GM21723 (cell line): ENCODE data around the gene PLEKHM2.

Experiments
- ATAC-seq: cut with Tn5 transposase; IDR thresholded peaks from one replicate; pipeline ENCODE4 v1.9.1; 2021; ENCODE audit warnings: mild to moderate bottlenecking, moderate library complexity; ENCODE audit not compliant: unreplicated experiment

PLEKHM2 gene

GRCh38 chr1:15737324-15738319 lies 53.5 kb downstream of the PLEKHM2 start:
- no peak for ATAC-seq

GRCh38 chr1:15738416-15739113 lies 54.4 kb downstream of the PLEKHM2 start:
- no peak for ATAC-seq

- no peak for ATAC-seq
Observed at GRCh38 chr1:15739259-15739658, 55.1 kb downstream of the PLEKHM2 start.

GRCh38 chr1:15739745-15740144 lies 55.6 kb downstream of the PLEKHM2 start:
- no peak for ATAC-seq

DNA sequence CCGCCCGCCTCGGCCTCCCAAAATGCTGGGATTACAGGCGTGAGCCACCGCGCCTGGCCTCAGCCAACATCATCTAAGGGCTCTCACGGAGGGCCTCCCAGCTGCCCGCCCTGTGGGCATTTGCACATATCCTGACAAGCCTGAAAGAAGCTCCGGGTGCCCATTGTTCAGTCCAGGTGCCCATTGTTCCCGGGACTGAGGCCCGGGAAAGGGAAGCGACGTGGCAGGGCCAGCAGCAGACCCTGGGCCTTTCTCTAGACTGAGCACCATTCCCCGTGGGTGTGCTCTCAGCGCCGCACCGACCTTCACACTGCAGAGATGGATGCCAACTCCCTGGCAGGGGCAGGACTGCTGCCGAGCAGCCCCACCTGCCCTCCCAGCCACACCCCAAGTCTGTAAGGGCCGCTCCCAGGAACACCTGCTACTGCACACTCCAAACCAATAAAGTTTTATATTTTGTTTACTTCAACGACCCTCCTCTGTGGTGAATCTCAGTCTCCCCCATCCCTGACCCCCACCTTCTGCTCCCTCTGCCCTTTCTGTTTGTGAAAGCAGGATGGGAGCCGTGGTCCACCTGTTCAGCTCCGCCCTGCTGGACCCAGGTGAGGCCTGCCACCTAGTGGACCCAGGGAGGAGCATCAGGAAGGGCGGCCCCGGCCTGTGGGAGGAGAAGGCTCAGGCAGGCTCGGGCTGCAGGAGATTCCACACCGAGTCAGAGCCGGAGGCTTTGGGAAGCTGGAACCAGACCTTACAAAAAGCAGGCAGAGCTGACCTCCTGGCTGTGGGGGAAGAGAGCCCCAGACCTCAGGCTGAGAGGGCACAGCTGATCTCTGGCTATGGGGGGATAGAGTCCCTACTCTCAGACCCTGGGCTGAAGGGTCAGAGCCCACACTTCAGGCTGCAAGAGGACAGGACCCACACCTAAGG lies 57.1 kb downstream of the PLEKHM2 start:
- ATAC-seq: no peak

DNA sequence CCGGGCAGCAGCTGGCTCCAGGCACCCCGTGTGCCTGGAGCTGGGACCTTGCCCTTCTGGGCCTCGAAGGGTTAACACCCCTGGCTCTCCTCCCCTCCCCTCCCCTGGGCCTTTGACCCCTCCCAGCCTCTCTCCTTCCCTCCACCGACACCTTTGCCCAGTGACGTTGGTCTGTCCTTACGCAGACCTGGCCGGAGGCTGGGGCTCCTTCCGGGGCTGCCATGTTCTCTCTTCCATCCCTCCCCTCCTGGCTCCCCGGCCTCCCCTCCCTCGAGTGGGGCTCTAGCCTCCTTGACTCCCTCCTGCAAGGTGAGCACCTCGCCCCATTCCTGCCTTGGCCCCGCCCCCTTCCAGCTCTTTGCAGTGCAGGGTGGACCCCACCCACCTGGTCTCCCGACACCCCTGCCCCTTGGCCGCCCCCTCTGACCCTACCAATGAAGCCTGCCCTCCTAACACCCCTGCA lies 58.2 kb downstream of the PLEKHM2 start, which contains the start of gene TMEM82:
Gene TMEM82 (plus strand): TSS at position 161 of the 463 bp plus-strand sequence. CDS start 61 bp downstream, at position 222.
- ATAC-seq: no peak

DNA sequence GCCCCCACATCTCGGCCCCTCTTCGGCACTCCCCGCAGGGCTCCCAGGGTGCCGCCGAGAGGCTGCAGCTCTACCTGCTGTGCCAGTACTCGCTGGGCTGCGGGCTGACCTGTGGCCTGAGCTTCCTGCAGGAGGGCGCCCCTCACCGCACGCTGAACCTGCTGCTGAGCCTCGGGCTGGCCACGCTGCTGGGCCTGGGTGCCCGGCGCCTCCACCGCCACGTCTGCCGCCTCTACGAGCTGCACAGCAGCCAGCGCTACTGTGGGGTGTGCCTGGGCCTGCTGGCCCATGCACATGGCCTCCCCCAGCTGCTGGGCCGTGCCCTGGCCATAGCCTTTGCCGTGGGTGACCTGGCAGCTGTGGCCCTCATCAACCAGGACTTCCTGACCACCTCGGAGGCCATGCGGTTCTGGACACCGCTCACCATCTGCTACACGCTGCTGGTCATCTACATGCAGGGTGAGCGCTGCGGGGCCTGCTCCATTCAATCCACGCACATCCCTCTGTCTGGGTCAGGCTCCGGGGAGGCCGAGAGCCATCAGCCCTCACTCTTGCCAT lies 60.1 kb downstream of the PLEKHM2 start:
- ATAC-seq: no peak

GRCh38 chr1:15747378-15747777 lies 63.3 kb downstream of the PLEKHM2 start:
- ATAC-seq: no peak

DNA sequence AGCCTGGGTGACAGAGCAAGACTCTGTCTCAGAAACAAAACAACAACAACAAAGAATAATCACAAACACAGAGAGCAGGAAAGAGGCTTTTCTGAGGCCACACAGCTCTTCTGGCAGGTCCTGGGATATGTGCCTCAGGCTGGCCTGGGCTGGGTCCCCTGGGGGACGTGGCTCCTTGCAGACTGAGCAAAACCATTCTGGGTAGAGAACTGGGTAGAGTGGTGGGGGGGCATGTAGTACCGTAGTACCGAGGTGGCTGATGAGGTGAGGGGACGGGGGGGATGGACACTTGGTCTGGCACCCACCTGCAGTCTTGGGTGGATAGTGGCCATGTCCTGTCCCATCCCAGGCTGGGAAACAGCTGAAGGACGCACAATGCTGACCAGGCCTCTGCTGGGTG lies 64.1 kb downstream of the PLEKHM2 start:
- no peak for ATAC-seq

- no peak for ATAC-seq
Observed at GRCh38 chr1:15748690-15749398, 64.7 kb downstream of the PLEKHM2 start.

DNA sequence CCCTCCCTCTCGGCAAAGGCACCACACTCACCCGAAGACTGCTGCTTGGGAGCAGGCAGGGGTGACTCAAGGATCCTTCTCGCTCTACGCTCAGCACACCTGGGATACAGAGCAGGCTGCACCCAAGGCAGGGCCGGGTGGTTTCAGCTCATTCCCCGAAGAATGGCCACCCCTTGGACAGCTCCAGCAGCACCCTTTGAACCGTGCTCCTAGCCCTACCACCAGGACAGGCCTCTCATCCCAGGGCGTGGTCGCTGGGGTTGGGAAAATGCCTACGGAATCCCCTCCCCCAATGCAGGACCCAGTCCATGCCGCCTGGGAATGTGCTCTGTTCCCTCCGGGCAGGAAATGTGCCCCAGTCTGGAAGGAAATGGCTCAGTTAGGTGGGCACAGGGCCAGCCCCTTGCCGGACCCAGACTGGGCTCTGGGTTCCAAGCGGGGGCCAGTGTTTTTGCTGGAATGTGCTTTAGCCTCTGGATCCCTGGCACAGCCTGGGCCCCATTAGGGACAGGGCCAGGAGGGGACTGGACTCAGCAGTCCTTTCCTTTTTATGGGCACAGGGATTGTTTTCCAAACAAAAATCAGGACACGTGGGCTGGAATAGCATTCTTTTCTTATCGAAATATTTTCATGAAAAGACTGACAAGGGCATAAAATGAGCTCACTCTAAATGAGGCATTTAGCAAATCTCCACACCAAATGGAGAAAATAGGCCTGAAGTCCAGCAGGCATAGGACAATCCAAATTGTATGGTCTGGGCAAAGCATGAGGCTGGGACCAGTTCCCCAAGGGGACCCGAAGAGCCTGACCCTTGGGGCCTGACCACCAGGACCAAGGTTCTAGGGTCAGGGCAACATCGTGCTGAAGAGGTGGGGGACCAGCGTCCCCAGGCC lies 65.5 kb downstream of the PLEKHM2 start:
- no peak for ATAC-seq

DNA sequence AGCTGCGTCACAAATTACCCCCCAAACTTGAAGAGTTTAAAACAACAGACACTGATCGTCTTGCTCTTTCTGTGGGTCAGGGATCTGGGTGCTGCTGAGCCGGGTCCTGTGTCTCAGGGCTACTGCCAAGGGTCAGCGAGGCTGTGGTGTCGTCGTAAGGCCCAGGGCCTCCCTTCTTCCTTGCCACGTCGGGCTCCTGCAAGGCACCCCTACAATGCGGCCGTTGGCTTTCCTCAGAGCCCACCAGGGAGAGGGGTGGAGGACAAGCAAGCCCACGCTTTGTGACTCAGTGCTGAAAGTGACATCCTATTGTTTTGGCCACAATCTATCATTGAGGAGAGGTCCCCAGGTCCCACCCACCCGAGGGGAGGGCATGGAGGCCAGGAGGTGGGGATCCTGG lies 66.8 kb downstream of the PLEKHM2 start:
- ATAC-seq: no peak

DNA sequence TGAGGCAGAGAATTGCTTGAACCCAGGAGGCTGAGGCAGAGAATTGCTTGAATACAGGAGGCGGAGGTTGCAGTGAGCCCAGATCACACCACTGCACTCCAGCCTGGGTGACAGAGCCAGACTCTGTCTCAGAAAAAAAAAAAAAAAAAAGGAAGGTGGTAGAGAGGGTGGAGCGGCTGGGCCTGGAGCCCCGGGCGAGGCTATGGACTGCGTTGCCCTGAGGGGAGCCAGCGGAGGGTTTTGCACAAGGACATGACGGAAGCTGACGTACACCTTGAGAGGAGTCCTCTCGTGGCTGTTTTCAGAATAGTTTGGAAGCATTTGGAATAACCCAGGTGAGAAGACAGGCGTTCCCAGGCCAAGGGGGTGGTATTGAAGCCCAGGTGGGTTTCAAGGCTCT lies 67.6 kb downstream of the PLEKHM2 start:
- no peak for ATAC-seq

GRCh38 chr1:15753776-15754175 lies 69.7 kb downstream of the PLEKHM2 start:
- ATAC-seq: no peak

DNA sequence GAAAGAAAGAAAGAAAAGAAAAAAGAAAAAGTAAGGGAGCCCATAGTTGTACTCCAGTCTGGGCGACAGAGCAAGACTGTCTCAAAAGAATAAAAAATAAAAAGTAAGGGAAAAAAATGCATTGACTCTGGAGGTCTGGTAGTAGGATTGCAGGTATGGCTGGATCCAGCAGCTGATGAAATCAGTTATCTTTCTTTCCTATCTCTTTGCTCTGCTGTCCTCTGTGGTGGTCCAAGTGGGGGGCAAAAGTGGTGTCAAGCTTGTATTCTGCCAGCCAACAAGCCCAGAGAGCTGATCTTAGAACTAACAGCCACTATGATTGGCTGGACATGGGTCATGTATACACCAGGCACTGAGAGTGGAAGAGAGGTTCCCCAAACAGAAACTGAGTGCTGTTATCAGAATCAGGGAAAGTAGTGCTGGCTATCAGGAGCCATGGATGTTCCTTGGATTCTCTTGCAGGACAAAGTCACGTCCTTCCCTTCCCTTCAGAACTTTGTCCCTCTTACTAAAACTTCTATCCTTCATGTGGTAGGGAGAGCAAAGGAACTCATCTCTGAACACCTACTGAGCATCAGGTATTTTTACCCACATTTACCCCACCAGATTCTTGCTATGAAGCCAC lies 71.0 kb downstream of the PLEKHM2 start:
- no peak for ATAC-seq

- no peak for ATAC-seq
Observed at GRCh38 chr1:15755646-15756040, 71.5 kb downstream of the PLEKHM2 start.

DNA sequence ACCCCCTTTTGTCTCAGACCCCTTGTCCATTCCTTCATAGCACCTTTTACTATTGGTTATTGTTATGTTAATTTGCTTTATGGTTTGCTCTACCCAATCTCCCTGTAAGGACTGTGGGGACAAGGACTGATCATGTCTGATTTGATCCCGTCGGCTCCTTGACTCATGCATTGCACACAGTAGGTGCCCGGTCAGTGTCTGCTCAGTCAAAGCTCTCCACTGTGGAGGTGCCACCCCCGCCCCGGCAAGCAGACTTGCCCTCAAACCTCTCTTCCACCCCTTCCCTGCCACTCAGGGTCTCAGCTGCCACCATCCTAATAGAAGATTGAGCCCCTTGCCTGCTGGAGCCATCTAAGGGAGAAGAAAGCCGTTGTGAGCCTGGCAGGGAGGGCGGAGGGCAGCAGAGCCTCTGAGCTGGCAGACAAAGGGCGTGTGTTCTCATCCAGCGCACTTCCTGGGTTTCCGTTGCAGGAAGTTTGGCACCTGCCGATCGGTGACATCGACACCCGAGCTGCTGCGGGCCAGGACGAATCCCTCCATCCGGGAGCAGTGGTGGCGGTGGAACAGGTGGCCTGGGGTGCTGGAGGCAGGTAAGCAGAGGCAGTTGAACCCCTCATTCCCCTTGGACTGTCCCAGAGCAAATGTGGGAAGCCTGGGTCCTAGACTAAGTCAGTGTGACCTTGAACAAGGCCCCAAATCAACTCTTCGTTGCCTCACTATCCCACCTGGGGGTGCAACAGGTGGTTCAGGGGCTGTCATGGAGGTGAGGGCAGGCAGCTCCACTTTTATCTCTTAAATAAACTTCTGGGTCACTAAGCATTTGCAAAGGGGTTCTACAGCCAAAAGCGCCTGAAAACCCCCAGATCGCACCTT lies 72.3 kb downstream of the PLEKHM2 start:
- ATAC-seq: no peak
